IPS-18c (cell line): ENCODE results near the gene GRIP1.

Experiments used
- H3K4me3 ChIP-seq: 2 replicates; pipeline ENCODE4 v1.7.0; 2013; ENCODE audit warnings: low read depth, mild to moderate bottlenecking, low read length, moderate library complexity; ENCODE audit not compliant: insufficient read depth
- H3K9me3 ChIP-seq: one replicate; pipeline ENCODE4 v1.6.1; 2013; ENCODE audit warnings: mild to moderate bottlenecking, low read length, moderate library complexity; ENCODE audit not compliant: control insufficient read depth, insufficient read depth

GRIP1 gene

GRCh38 chr12:66590275-66590985, 88.4 kb downstream of the GRIP1 start:
- H3K4me3 ChIP-seq, result no peak overlapping the region

GRCh38 chr12:66589095-66589494, 89.8 kb downstream of the GRIP1 start:
- Histone ChIP-seq H3K9me3 (no peaks in the 10 kb centered on the region), H3K4me3 (no peak overlapping the region)

More at GRCh38 chr12:66590275-66590985, 88.4 kb downstream of the GRIP1 start:
- H3K9me3 ChIP-seq, result no peaks in the 10 kb centered on the region

- Histone ChIP-seq H3K9me3 (no peaks in the 10 kb centered on the region), H3K4me3 (no peak overlapping the region)
Measured at GRCh38 chr12:66587912-66588311, 91.0 kb downstream of the GRIP1 start.

GRCh38 chr12:66584673-66585072, 94.2 kb downstream of the GRIP1 start:
- no peak overlapping the region for H3K4me3 ChIP-seq
- no peaks in the 10 kb centered on the region for H3K9me3 ChIP-seq

GRCh38 chr12:66573605-66574004, 105.3 kb downstream of the GRIP1 start:
- Histone ChIP-seq H3K4me3 (no peak overlapping the region), H3K9me3 (peaks cover 3% of the 10 kb centered on the region)

GRCh38 chr12:66572845-66573244, 106.0 kb downstream of the GRIP1 start:
- H3K4me3 ChIP-seq, result no peak overlapping the region
- no peaks in the 10 kb centered on the region for H3K9me3 ChIP-seq

GRCh38 chr12:66571361-66571915, 107.4 kb downstream of the GRIP1 start:
- no peaks in the 10 kb centered on the region for H3K9me3 ChIP-seq
- H3K4me3 ChIP-seq, result no peak overlapping the region

- no peaks in the 10 kb centered on the region for H3K9me3 ChIP-seq
- H3K4me3 ChIP-seq, result no peak overlapping the region
Measured at GRCh38 chr12:66563220-66563619, 115.7 kb downstream of the GRIP1 start.

GRCh38 chr12:66555113-66555512, 123.8 kb downstream of the GRIP1 start:
- H3K9me3 ChIP-seq, result peaks cover 3% of the 10 kb centered on the region
- no peak overlapping the region for H3K4me3 ChIP-seq

GRCh38 chr12:66552716-66553115, 126.2 kb downstream of the GRIP1 start:
- H3K9me3 ChIP-seq, result peaks cover 3% of the 10 kb centered on the region
- H3K4me3 ChIP-seq, result no peak overlapping the region

GRCh38 chr12:66550626-66551025, 128.2 kb downstream of the GRIP1 start:
- Histone ChIP-seq H3K4me3 (no peak overlapping the region), H3K9me3 (peaks cover 3% of the 10 kb centered on the region)

- Histone ChIP-seq H3K4me3 (no peak overlapping the region), H3K9me3 (no peaks in the 10 kb centered on the region)
Measured at GRCh38 chr12:66549050-66549389, 129.9 kb downstream of the GRIP1 start.

- no peaks in the 10 kb centered on the region for H3K9me3 ChIP-seq
- H3K4me3 ChIP-seq, result no peak overlapping the region
Measured at GRCh38 chr12:66548338-66549049, 130.4 kb downstream of the GRIP1 start.

- no peaks in the 10 kb centered on the region for H3K9me3 ChIP-seq
- no peak overlapping the region for H3K4me3 ChIP-seq
Measured at GRCh38 chr12:66541426-66541825, 137.4 kb downstream of the GRIP1 start.

- Histone ChIP-seq H3K4me3 (no peak overlapping the region), H3K9me3 (no peaks in the 10 kb centered on the region)
Measured at GRCh38 chr12:66539431-66539830, 139.4 kb downstream of the GRIP1 start.

GRCh38 chr12:66538970-66539369, 139.9 kb downstream of the GRIP1 start:
- H3K9me3 ChIP-seq, result no peaks in the 10 kb centered on the region
- no peak overlapping the region for H3K4me3 ChIP-seq

- H3K4me3 ChIP-seq, result no peak overlapping the region
Measured at GRCh38 chr12:66537876-66538275, 141.0 kb downstream of the GRIP1 start.

GRCh38 chr12:66533767-66534166, 145.1 kb downstream of the GRIP1 start:
- H3K9me3 ChIP-seq, result no peaks in the 10 kb centered on the region
- H3K4me3 ChIP-seq, result no peak overlapping the region

More at GRCh38 chr12:66537876-66538275, 141.0 kb downstream of the GRIP1 start:
- no peaks in the 10 kb centered on the region for H3K9me3 ChIP-seq
